ENCODE data around the gene NSUN3. TPM values are rescaled to one million over a fixed set of nuclear protein-coding genes. Genes with fewer than 3 reads are reported as not detected.
"Not testable (repeated sequence)": the region's sequence is repeated elsewhere in the genome, so short reads cannot be mapped to it uniquely, and the experiment has no call there.

Gene NSUN3
- total and polyA plus RNA-seq, 7 donors, result 7.3 to 16.0 (median 9.0) TPM

DNA sequence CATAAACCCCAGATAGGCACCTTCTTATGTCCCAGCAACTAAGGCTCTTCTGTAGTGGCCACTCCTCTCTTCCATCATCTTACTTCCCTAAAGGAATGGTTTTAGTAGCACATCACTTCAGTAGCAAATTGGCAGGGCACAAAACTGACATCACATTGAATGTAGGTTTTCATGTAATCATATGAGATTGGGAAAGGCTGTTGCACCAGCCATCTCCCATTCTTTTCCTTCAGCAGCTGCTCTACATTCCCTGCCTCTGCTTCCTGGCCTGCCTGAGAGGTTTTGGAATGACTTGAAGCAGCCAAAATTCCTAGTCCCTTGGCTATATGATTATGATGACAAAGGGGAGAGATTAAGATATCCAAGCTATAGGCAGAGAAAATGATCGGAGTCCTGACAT is 36.5 kb downstream of the NSUN3 start:
- H3K27me3 ChIP-seq, result no peaks in the 10 kb centered on the region
- intact Hi-C loops (cut with DNase I), result no loop called here
- DNase-seq, result no peak
- H3K4me3 ChIP-seq, result no peak overlapping the region
- no peaks in the 10 kb centered on the region for H3K9me3 ChIP-seq
- H3K4me1 ChIP-seq, result no peaks in the 10 kb centered on the region
- no peak for TF ChIP-seq POLR2AphosphoS5 (IDR thresholded peaks at IDR 0.05)
- TF ChIP-seq EP300 (IDR thresholded peaks at IDR 0.05), result no peak
- no peak for TF ChIP-seq CTCF (IDR thresholded peaks at IDR 0.05)
- no peak for TF ChIP-seq POLR2A (IDR thresholded peaks at IDR 0.05)
- H3K27ac ChIP-seq, result no peak overlapping the region
- WGBS, 2 donors, result 94 to 98% methylated on average over 1 of the region's 1 CpG
- peaks cover 0 to 74% (median 14%) of the 10 kb centered on the region in 4 donors for H3K36me3 ChIP-seq

DNA sequence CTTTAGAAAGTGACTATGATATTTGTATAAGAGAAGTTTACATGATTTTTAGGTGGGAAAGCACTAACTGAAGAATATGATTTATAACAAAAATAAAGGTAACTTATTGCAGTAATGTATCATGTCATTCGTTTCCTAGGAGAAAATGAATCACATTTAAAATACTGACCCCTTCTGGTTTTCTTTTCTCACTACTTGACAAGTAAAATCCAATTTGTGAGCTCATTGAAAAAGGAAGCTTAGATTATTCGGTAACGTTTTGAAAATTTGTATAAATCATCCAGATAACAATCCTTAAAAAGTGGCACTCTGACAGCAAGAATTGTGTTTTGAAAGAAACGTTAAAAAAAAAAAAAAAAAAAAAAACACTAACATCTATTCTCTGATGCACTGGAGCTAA is 39.0 kb downstream of the NSUN3 start:
- no peak overlapping the region for H3K27ac ChIP-seq
- peaks cover 0 to 53% (median 2%) of the 10 kb centered on the region in 4 donors for H3K36me3 ChIP-seq
- DNase-seq, result no peak
- H3K27me3 ChIP-seq, result no peaks in the 10 kb centered on the region
- H3K4me3 ChIP-seq, result no peak overlapping the region
- no peaks in the 10 kb centered on the region for H3K9me3 ChIP-seq
- 62 to 73% methylated on average over 4 of the region's 4 CpGs for WGBS, 2 donors
- H3K4me1 ChIP-seq, result no peaks in the 10 kb centered on the region
- intact Hi-C loops (cut with DNase I), result no loop called here
- TF ChIP-seq EP300 (IDR thresholded peaks at IDR 0.05), result no peak
- TF ChIP-seq POLR2AphosphoS5 (IDR thresholded peaks at IDR 0.05), result no peak
- TF ChIP-seq CTCF (IDR thresholded peaks at IDR 0.05), result no peak
- no peak for TF ChIP-seq POLR2A (IDR thresholded peaks at IDR 0.05)

DNA sequence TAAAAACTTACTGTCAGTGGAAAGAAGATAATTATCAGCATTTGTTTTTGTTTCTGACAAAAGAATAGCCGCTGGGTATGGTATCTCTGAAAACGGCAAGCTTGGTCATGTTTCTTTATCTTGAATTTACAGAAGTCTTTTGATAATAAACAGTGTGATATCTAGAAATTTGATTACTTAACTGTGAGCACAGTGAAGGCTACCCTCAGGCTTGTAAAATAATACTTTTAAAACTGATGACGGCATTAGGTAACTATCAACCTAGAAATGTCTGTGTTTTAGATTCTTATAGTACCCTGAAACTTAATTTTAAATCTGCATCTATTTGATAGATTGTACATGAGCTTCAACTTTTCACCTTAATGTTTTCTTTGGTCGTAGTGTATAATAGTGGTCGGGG is 43.4 kb downstream of the NSUN3 start:
- H3K4me3 ChIP-seq, result no peak overlapping the region
- DNase-seq, result no peak
- no peaks in the 10 kb centered on the region for H3K4me1 ChIP-seq
- intact Hi-C loops (cut with DNase I), result no loop called here
- peaks cover 0 to 27% (median 0%) of the 10 kb centered on the region in 4 donors for H3K36me3 ChIP-seq
- H3K27me3 ChIP-seq, result no peaks in the 10 kb centered on the region
- no peak for TF ChIP-seq POLR2A (IDR thresholded peaks at IDR 0.05)
- no peak for TF ChIP-seq CTCF (IDR thresholded peaks at IDR 0.05)
- TF ChIP-seq POLR2AphosphoS5 (IDR thresholded peaks at IDR 0.05), result no peak
- TF ChIP-seq EP300 (IDR thresholded peaks at IDR 0.05), result no peak
- 50 to 81% methylated on average over 5 of the region's 5 CpGs for whole genome bisulfite sequencing, 2 donors
- no peak overlapping the region for H3K27ac ChIP-seq
- no peaks in the 10 kb centered on the region for H3K9me3 ChIP-seq

GRCh38 chr3:94110232-94110631 is 47.4 kb downstream of the NSUN3 start:
- H3K27me3 ChIP-seq; DNase-seq; intact Hi-C loops (cut with DNase I); H3K9me3 ChIP-seq; H3K4me1 ChIP-seq; H3K27ac ChIP-seq; H3K4me3 ChIP-seq: not testable (repeated sequence)
- peaks cover 0 to 18% (median 0%) of the 10 kb centered on the region in 4 donors for H3K36me3 ChIP-seq

DNA sequence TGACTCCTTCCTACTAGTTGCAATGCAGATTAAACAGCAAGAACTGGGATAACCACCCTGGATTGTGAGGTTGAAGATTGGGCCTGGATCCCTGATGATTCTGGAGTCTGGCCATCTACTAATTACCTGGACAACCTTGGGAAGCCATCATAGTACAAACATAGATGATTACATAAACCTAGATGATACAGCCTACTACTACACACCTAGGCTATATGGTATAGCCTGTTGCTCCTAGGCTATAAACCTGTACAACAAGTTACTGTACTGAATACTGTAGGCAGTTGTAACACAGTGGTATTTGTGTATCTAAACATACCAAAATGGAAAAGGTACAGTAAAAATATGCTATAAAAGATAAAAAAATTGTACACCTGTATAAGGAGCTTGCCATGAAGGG is 48.0 kb downstream of the NSUN3 start:
- H3K36me3 ChIP-seq, result peaks cover 0 to 18% (median 0%) of the 10 kb centered on the region in 4 donors
- intact Hi-C loops (cut with DNase I), result no loop called here
- H3K27me3 ChIP-seq, result no peaks in the 10 kb centered on the region
- no peak for DNase-seq
- TF ChIP-seq POLR2A (IDR thresholded peaks at IDR 0.05), result no peak
- TF ChIP-seq POLR2AphosphoS5 (IDR thresholded peaks at IDR 0.05), result no peak
- no peak for TF ChIP-seq EP300 (IDR thresholded peaks at IDR 0.05)
- no peak for TF ChIP-seq CTCF (IDR thresholded peaks at IDR 0.05)
- peaks cover 0 to 8% (median 3%) of the 10 kb centered on the region in 4 donors for H3K4me1 ChIP-seq
- H3K9me3 ChIP-seq, result no peaks in the 10 kb centered on the region
- no peak overlapping the region for H3K27ac ChIP-seq
- no peak overlapping the region for H3K4me3 ChIP-seq
